Ectodermal cell (in vitro differentiated cells): ENCODE data around the gene MICAL2.

ENCODE experiments used
- H3K27ac ChIP-seq: 2 replicates; pipeline ENCODE4 v1.7.0; 2013; ENCODE audit warnings: mild to moderate bottlenecking, low read depth, low read length; ENCODE audit not compliant: insufficient read depth, poor library complexity, severe bottlenecking
- H3K27me3 ChIP-seq: 2 replicates; pipeline ENCODE4 v1.7.0; 2013; ENCODE audit warnings: mild to moderate bottlenecking, low read length; ENCODE audit not compliant: insufficient read depth, control insufficient read depth, poor library complexity, severe bottlenecking
- H3K36me3 ChIP-seq: one replicate; pipeline ENCODE4 v1.7.0; 2013; ENCODE audit warnings: low read length; ENCODE audit not compliant: control insufficient read depth, insufficient read depth
- H3K4me1 ChIP-seq: one replicate; pipeline ENCODE4 v1.7.0; 2013; ENCODE audit warnings: low read length; ENCODE audit not compliant: control insufficient read depth, insufficient read depth
- H3K4me3 ChIP-seq: 2 replicates; pipeline ENCODE4 v1.7.0; 2013; ENCODE audit warnings: low read depth, low read length, control low read depth; ENCODE audit not compliant: insufficient read depth
- H3K9me3 ChIP-seq: 2 replicates; pipeline ENCODE4 v1.7.0; 2013; ENCODE audit warnings: mild to moderate bottlenecking, low read length, moderate library complexity; ENCODE audit not compliant: control insufficient read depth
- WGBS, 2 experiments: methylation state at CpG; one replicate each; pipeline ENCODE4 v1.1.7; 2013; ENCODE audit warnings: missing lambda C conversion rate in 2 of 2; 5-methylcytosine and 5-hydroxymethylcytosine counted together

The MICAL2 gene

GRCh38 chr11:12126344-12127019 is 16.1 kb downstream of the MICAL2 start:
- no peaks in the 10 kb centered on the region for H3K27me3 ChIP-seq
- 68% methylated on average over 4 of the region's 4 CpGs for WGBS, 2 experiments
- no peaks in the 10 kb centered on the region for H3K9me3 ChIP-seq
- no peak overlapping the region for H3K4me3 ChIP-seq
- H3K36me3 ChIP-seq, result no peaks in the 10 kb centered on the region
- H3K27ac ChIP-seq, result no peak overlapping the region
- H3K4me1 ChIP-seq, result no peaks in the 10 kb centered on the region

GRCh38 chr11:12127206-12127898 is 17.0 kb downstream of the MICAL2 start:
- H3K27me3 ChIP-seq, result no peaks in the 10 kb centered on the region
- no peak overlapping the region for H3K27ac ChIP-seq
- 77 to 87% methylated on average over 4 of the region's 4 CpGs for WGBS, 2 experiments
- no peaks in the 10 kb centered on the region for H3K9me3 ChIP-seq
- no peaks in the 10 kb centered on the region for H3K36me3 ChIP-seq
- H3K4me1 ChIP-seq, result no peaks in the 10 kb centered on the region
- H3K4me3 ChIP-seq, result no peak overlapping the region

GRCh38 chr11:12128301-12128751 is 17.9 kb downstream of the MICAL2 start:
- Histone ChIP-seq H3K36me3 (no peaks in the 10 kb centered on the region), H3K4me1 (no peaks in the 10 kb centered on the region), H3K4me3 (no peak overlapping the region), H3K27ac (no peak overlapping the region), H3K27me3 (no peaks in the 10 kb centered on the region), H3K9me3 (no peaks in the 10 kb centered on the region)
- WGBS, 2 experiments, result 92 to 93% methylated on average over 1 of the region's 1 CpG

GRCh38 chr11:12129227-12129626 is 18.8 kb downstream of the MICAL2 start:
- Histone ChIP-seq H3K9me3 (no peaks in the 10 kb centered on the region), H3K4me1 (no peaks in the 10 kb centered on the region), H3K27me3 (no peaks in the 10 kb centered on the region), H3K27ac (no peak overlapping the region), H3K4me3 (no peak overlapping the region), H3K36me3 (no peaks in the 10 kb centered on the region)
- WGBS, 2 experiments, result 88 to 92% methylated on average over 4 of the region's 4 CpGs

- H3K4me3 ChIP-seq, result no peak overlapping the region
- no peaks in the 10 kb centered on the region for H3K27me3 ChIP-seq
- H3K4me1 ChIP-seq, result no peaks in the 10 kb centered on the region
- no peaks in the 10 kb centered on the region for H3K36me3 ChIP-seq
- H3K9me3 ChIP-seq, result no peaks in the 10 kb centered on the region
- H3K27ac ChIP-seq, result no peak overlapping the region
- WGBS, 2 experiments, result 91 to 93% methylated on average over 3 of the region's 3 CpGs
Observed at GRCh38 chr11:12130180-12130980, 20.0 kb downstream of the MICAL2 start.

- H3K36me3 ChIP-seq, result no peaks in the 10 kb centered on the region
- no peak overlapping the region for H3K27ac ChIP-seq
- H3K4me3 ChIP-seq, result no peak overlapping the region
- H3K4me1 ChIP-seq, result no peaks in the 10 kb centered on the region
- H3K9me3 ChIP-seq, result no peaks in the 10 kb centered on the region
- 92 to 95% methylated on average over 7 of the region's 7 CpGs for WGBS, 2 experiments
- H3K27me3 ChIP-seq, result no peaks in the 10 kb centered on the region
Observed at GRCh38 chr11:12131943-12132789, 21.8 kb downstream of the MICAL2 start.

GRCh38 chr11:12132790-12133145 is 22.4 kb downstream of the MICAL2 start:
- no peaks in the 10 kb centered on the region for H3K9me3 ChIP-seq
- H3K27me3 ChIP-seq, result no peaks in the 10 kb centered on the region
- 94 to 95% methylated on average over 2 of the region's 2 CpGs for WGBS, 2 experiments
- H3K4me1 ChIP-seq, result peaks cover 5% of the 10 kb centered on the region
- H3K4me3 ChIP-seq, result no peak overlapping the region
- H3K27ac ChIP-seq, result no peak overlapping the region
- no peaks in the 10 kb centered on the region for H3K36me3 ChIP-seq

GRCh38 chr11:12133547-12134235 is 23.3 kb downstream of the MICAL2 start:
- H3K27me3 ChIP-seq, result no peaks in the 10 kb centered on the region
- H3K4me1 ChIP-seq, result peaks cover 13% of the 10 kb centered on the region
- H3K4me3 ChIP-seq, result no peak overlapping the region
- no peaks in the 10 kb centered on the region for H3K9me3 ChIP-seq
- H3K36me3 ChIP-seq, result no peaks in the 10 kb centered on the region
- 91 to 94% methylated on average over 5 of the region's 5 CpGs for WGBS, 2 experiments
- no peak overlapping the region for H3K27ac ChIP-seq

- H3K36me3 ChIP-seq, result no peaks in the 10 kb centered on the region
- H3K27ac ChIP-seq, result no peak overlapping the region
- H3K9me3 ChIP-seq, result no peaks in the 10 kb centered on the region
- peaks cover 13% of the 10 kb centered on the region for H3K4me1 ChIP-seq
- H3K4me3 ChIP-seq, result no peak overlapping the region
- WGBS, 2 experiments, result 93 to 94% methylated on average over 4 of the region's 4 CpGs
- H3K27me3 ChIP-seq, result no peaks in the 10 kb centered on the region
Observed at GRCh38 chr11:12134236-12134585, 23.8 kb downstream of the MICAL2 start.
